CD4-positive, alpha-beta T cell treated with Interferon alpha-2 for 1 hour (primary cell): ENCODE data around the gene XRCC5.

Source experiments
- DNase-seq, 2 donors: peaks; one replicate each; pipeline ENCODE4 v3.0.0-alpha.2; 2020 to 2022

Gene XRCC5

DNA sequence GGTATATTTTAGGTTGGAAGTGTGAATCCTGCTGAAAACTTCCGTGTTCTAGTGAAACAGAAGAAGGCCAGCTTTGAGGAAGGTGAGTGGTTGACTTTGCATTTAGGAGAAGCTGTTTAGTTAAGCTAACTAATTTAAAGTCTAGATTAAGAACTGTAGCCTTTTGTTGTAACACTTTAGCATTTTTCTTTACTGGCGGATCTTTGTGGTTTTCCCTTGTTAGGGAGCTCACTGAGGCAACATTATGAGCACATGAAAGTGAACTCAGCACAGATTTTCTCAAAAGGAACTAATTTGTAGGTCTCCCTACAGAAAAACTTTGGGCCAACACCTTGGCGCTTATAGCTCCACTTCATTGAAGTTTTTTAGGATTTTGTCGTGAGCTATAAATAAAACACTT lies 52.8 kb downstream of the XRCC5 start:
- DNase-seq = no peak

DNA sequence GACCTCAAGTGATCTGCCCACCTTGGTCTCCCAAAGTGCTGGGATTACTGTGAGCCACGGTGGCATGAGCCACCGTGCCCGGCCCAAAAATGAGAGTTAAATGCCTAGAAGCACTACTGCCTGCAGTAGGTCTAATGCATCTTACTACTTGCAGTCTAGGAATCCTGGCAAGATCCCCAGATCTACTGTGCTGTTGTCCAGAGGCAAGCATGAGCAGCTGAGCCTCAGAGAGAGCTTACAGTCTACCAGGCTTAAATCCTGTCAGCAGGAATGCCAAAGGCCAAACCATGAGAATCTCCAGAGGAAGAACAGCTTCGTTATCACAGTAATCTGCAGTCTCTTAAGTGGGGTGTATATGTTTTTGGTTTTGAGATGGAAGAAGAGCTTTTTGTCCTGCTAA lies 54.4 kb downstream of the XRCC5 start:
- no peak for DNase-seq

DNA sequence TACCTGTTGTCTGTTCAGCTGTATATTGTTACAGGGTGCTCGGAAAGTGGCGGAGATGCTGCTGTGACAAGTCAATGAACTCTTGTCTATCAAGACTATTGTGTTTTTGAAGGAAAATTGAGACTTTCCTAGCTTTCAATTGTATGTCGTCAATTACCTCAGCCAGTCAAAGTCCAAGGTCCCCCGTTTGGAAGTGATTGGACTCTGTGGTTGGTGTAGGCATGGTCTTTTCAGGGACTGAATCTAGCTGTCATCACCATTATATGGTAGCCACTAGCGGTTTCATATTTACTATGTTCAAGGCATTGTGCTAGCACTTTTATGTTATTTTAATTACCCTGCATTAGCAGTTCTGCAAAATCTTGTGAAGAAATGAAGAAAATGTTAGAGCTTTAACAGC lies 54.9 kb downstream of the XRCC5 start:
- DNase-seq = no peak

DNA sequence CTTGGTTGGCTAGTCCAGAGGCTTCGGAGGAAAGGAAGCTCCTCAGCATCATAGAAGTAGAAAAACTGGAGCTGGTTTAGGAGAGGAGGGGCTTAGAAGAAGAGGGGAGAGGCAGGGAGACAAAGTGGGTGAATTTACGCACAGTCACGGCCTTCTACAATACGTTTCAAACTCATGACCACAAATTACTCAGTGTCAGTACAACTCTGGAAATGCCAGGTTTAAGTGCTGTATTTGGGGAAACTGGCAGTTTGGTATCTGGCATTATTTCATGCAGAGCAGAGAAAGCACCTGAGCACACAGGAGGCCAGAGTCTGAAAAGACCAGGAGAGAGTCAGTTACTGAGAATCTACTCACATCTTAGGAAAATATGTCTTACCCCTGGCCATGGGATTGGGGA lies 55.4 kb downstream of the XRCC5 start:
- no peak for DNase-seq

DNA sequence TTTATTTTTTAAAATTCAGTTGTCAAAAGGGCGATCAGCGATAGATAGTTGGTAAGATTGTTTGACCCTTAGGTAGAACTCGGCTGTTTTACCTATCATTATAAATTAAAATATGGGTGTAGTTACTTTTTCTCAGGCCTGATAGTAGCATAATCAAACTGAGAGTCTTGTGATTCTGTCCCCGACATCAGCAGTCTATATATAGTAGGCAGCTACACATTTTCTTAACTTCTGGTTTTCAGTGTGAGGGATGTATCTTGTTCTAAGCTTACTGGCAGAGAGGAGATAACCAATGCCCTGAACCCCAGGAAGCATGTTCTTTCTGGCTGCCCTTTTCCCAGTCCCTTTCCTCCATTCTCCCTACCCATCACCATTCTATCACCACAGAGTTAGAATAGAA lies 56.6 kb downstream of the XRCC5 start:
- no peak for DNase-seq

DNA sequence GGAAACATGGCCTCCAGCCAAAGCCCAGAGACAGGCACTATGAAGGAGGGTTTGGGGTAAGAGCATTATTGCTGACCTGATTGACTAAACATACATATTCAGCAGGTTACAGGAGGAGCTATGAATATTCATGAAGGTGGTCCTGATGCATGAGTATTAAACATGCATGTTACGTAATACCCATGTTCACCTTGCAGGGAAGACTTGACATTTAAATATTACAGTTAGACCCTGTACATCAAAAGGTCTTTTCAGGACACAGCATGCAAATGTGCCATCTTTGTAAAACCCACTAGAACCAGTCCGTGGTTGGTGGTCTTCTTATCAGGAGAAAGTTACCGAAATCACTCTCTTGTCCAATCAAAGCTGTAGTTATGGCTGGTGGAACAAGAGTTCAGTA lies 59.9 kb downstream of the XRCC5 start:
- no peak for DNase-seq

DNA sequence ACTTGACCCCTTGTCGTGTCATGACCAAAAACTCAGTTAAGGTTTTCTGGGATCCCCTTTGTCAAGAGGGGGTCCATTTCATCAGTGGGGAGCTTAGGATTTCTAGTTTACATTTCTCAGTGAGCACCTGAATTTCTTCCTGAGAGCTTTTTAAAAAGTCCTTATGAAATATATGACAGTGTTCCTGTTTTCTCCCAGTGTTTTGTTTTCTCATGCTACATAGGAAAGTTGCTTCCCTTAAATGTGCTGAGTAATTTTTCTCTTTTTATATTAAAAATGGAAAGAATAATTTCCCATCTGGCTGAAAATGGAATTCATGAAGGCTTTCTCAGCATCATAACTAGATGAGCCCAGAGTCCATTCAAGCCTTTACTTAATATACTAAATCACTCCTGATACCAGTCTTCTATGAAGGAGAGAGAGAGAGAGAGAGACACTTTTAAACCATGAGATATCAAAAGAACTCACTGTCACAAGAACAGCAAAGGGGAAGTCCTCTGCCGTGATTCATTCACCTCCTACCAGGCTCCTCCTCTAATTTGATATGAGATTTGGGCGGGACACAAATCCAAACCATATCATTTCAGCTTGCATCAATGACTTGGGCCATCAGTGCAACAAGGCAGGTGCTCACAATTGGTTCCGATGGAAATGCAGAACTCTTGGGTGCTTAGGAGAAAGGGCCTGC lies 61.1 kb downstream of the XRCC5 start:
- DNase-seq = no peak

DNA sequence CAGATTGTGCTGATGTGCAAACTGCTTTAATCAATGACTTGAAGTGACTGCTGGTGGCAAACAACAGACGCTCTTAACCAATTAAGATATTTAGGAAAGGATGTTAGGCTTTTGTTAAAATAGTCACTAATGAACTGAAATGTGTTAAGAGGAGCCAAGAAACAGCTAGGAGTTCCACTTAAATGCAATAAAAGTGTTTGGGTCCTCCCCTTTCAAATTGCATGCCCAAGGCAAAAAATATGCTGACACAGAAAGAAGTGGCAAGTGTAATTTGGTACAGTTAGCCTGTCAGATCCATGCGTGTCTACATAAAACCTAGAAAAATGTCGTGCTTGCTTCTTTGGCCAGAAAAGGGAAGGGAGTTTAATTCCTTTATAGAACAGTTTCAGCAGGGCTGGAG lies 61.9 kb downstream of the XRCC5 start:
- no peak for DNase-seq

DNA sequence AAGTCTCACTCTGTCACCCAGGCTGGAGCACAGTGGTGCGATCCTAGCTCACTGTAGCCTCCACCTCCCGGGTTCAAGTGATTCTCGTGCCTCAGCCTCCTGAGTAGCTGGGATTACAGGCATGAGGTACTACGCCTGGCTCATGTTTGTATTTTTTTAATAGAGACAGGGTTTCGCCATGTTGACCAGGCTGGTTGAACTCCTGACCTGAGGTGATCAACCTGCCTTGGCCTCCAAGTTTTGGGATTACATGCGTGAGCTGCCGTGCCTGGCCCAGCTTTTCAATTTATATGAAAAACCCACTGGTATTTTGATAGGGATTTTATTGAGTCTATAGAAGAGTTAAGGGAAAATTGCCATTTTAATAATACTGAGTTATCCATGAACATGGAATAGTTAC lies 63.3 kb downstream of the XRCC5 start:
- DNase-seq = no peak

DNA sequence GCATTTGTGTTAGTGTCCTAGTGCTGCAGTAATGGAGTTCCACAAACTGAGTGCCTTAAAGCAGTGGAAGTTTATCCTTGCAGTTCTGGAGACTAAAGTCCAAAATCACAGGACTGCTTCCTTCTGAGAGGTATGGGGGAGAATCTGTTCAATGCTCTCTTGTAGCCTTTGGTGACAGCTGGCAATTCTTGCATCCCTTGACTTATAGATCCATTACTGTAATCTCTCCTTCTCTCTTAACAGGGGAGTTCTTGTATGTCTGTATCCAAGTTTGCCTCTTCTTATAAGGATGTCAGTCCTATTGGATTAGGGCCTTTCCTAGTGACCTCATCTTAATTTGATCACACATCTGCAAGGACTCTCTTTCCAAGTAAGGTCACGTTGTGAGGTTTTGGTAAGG lies 69.9 kb downstream of the XRCC5 start:
- no peak for DNase-seq

DNA sequence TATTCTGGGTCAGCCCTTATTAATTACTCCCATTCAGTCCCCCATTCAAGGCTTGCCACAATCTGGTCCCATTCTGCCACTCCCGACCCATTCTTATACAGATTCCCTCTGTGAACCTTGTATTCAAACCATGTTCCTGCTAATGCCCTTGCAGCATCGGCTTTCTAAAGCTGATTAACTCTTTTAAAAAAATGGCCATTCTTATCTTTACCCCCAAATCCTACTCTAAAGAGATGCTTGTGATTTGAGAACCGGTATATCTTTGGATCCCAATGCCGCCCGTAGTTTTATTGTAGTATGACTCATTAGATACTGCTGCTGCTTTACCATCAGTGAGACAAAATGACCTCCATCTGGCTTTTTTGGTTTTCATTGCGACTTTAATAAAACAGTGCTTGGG lies 72.2 kb downstream of the XRCC5 start:
- no peak for DNase-seq

DNA sequence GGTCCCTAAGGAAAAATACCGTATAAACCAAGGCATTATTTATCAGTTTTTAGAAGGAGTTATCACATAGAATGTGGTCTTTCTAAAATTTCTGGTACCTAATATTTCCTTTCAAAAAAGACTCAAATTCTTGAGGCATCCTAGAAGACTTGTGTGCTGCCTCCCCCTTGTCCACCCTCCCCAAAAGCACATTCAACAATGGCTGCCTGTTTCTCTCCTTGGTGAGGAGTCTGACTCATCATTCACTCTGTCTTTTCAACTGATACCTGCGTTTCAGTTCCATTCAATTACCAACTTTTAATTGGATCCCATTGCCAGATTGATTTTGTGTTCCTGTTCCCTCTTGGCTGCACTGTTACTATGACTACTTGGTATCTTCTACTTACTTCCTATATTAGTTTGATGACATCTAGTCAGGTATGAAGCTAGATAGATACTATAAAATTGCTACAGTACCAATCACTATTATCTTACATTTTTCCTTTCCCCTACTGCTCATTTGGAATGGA lies 72.9 kb downstream of the XRCC5 start:
- DNase-seq = no peak

DNA sequence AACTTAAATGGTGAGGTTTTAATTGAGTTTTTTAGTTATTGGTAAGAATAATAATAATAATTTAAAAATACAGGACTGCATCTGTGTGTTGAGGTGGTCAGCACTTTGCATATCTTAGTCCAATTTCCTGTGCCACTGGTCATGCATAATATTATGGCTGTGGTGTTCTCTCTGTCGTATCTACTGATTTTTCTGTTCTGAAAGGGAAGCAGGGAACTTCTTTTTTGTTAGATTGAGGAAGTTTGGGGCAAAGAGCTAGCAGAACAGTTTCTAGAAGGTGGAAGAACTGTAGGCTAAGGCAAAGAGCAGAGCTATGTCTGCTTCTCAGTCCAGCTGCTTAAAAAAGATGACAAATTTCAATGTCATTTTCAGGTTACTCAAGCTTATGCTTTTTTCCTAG lies 74.3 kb downstream of the XRCC5 start:
- no peak for DNase-seq

DNA sequence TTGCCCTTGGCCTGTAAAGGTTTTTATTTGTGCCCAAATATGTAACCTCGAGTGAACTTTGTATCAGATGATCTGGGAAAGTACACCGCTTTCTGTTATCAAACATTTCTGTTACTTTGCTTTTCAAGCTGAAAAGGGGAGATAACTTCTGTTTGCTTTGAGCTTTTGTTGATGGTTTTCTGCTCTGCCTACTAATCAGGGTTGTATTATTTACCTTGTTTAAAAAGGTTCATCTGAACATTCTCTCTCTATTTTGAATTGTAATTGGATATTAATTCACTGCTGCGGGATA lies 79.4 kb downstream of the XRCC5 start:
- no peak for DNase-seq

DNA sequence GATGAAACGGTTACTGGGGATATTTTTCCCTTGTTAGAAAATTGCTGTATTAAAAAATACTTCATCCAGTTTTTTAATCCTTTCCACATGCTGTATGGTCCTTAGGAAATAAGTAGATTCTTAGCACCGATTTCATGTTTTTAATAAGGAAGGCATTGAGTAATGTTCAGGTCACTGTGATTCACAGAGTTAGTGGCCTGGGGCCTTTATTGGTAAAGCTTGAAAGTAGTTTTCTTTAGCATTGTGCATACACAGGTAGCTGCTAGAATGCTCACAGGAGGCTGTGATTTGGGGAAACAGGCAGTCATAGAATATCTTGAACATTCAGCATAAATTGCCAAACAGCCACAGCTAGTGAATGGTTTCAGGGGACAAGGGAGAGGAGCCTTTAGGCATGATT lies 79.8 kb downstream of the XRCC5 start:
- no peak for DNase-seq

DNA sequence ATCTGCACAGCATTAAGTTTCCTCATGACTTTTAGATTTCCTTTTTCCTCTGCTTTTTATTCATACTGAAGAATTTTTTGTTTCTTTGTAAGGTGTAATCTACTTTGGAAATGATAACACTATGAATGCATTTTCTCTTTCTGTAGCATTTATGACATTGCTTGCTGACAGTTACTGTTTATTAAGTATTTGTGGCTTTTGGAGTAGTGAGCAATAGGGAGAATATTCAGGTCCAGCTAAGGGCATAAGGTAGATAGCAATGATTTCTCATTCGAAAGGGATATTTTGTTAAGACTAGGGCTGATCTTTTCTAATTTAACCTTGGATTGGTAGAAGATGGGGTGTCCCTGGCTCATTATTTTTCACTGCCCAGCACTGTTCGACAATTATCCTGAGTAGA lies 80.3 kb downstream of the XRCC5 start:
- DNase-seq = no peak

DNA sequence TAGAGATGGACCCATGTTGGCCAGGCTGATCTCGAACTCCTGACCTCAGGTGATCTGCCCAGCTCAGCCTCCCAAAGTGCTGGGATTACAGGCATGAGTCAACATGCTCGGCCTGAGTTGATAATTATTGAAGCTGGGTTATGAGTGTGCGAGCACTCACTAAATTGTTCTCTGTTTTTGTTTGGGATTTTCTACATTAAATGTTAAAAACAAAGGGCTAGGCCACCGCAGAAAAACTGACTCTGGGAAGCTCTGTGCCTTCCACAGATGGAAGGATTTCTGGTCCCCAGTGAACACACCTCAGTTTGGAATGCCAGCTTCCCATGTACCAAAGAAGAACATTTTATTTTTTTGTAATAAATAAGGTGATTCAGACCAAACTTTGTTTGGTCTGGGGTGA lies 83.0 kb downstream of the XRCC5 start:
- no peak for DNase-seq

DNA sequence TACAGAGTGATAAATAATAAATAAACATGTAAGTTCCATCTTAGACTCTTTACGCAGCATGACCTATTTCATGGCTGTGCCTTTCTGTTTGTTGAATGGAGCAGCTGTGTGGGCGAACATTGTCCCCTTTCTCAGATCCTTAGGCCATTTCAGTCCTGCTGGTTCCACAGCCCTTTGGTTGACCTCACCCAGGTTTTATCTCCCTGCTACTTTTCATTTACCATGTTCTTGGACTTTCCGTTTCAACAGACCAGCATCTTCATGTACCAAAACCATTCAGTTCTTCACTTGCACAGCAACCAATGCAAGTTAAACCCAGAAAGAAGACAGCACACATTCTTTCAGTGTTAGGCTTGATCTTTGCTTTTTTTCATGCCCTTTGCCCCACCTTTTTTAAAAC lies 83.8 kb downstream of the XRCC5 start:
- DNase-seq = no peak

DNA sequence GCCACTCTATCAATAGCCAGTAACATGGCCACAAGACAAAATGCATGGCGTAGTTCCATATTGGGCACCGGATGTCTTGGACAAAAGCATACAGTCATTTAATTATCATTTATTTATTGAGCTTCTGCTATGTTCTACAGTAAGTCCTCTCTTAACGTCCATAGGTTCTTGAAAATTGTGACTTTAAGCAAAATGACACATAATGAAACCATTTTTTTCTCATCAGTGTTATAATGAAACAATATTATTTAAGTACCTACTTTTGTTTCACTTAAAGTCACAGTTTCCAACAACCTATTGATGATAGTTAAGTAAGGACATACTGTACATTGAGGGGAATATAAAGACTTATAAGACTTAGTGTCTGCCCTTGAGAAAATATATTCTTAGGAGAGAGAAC lies 84.9 kb downstream of the XRCC5 start:
- no peak for DNase-seq

DNA sequence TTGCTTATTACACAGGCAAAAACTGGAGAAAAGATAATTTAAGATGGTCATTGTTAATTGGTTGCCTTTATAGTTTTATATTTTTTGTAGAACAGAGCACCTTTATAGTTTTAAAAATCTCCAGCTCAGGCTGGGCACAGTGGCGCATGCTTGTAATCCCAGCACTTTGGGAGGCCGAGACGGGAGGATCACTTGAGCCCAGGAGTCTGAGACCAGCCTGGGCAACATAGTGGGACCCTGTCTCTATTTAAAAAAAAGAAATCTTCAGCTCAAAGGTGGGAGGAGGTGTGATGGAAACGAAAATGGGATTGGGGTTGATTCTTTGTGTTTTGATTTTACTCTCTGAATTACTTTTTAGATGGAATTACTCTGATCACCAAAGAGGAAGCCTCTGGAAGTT lies 85.4 kb downstream of the XRCC5 start:
- no peak for DNase-seq

DNA sequence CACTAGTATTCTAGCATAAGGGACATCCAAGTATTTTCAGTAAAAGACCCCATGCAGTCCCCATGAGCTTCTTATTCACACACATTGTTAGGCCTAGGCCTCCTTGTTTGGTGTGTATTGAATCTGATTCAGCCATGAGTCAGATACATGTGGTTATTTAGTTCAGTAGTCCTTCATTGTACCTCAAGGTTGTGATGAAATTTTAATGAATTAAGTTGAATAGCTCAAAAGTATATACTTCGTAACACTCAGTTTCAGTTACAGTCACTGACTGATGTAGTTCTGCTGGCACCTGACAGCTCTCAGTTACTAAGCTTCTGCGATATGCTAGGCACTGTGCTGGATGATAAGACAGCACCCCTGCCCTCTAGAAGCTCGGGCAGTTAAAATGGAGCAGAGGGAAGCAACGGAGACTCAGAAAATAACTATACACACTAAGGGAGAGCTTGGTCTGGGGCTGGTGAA lies 86.4 kb downstream of the XRCC5 start:
- DNase-seq = no peak

DNA sequence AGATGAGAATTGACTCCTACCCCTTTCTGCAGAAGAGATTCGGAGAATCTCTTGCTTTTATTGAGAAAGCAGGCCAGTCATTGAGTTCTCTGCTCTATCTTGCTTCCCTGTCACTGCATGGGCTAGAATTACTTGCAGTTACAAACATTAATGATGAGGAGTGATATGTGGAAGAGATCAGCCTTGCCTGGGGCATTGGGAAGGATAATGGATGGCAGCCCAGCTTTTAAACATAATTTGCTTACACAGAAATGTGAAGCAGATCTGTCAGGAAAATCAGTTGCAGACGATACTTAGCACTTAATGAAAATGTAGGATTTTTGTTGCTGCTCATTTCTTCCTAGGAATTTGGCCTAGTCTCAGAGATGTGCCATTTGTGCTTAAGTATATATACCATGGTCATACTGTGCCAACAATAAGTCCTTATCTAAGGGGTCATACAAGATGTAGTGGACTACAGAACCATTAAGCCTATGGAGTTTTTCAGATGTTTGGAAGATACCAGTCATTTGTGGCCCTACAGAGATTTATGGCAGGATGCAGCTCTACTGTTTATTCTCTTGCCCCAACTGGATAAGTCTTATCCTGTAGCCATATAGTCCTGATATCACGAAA lies 92.7 kb downstream of the XRCC5 start:
- DNase-seq = no peak

DNA sequence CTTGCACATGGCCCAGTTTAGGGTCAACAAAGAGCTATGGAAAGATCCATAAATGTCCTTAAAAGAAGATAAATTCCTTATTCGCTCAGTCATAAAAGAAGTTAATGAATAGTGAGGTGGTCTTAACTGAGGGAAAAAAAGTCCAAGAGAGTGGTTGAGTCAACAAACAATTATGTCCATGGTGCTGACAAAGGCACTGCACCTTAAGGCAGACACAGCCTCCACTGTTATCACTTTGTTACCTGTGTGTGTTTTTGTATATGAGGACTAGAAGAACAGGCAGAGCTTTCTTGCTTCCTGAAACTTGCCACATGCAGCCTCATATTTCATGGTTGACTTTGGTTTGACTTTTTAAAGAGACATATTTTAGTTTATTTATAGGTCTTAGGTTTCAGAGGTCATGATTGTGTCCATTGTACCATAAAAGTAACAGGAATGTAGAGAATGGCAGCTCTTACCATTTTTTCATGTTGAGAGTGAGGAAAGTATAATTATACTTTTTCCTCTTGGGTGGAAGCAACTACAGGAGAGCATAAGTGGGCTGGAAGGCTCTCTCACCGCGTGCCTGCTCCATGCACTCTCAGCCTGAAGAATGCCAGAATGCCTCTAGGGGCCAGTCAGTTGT lies 93.6 kb downstream of the XRCC5 start:
- DNase-seq = no peak

DNA sequence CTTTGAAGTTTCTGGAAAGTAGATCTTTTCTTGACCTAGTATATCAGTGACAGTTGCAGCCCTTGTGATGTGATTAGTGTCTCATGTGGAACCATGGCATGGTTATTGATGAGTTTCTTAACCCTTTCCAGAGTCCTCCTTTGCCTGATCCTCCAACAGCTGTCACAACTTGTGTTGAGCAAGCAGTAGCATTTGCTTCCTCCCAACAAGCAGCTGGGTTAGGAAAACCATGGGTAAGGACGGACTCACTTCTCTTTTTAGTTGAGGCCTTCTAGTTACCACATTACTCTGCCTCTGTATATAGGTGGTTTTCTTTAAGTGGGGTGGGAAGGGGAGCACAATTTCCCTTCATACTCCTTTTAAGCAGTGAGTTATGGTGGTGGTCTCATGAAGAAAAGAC lies 96.3 kb downstream of the XRCC5 start:
- no peak for DNase-seq
